ENCODE results near the gene BTBD3. TPM values are rescaled to one million over a fixed set of nuclear protein-coding genes. Genes with fewer than 3 reads are reported as not detected.

The BTBD3 gene
- total and polyA plus RNA-seq, 2 donors (not counting 3 experiments of a cell fraction or from before 2014, with no cell fraction given) = 18.6 to 29.3 TPM

DNA sequence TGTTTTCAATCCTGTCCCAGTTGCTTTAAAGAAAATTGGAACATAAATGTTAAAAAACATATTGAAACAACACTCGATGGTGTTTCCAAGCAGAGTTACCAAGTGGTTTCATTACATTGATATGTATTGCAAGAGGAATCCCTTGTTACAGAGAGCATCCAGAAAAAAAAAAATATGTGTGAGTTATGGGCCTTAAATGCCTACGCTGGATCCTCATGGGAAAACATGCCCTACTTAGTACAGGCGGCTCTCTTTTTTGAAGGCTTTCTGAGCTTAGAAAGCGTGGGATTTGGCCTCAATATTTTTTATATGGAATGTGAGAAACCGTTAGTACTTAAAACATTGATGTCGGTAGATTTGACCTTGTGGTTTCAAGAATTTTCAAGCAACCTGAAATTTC, 26.1 kb downstream of the BTBD3 start:
- ChIA-PET CTCF (no interaction called here), POLR2A (no interaction called here)
- no TSS peak for BruUV-seq (replicated peaks)

More for the DNA sequence above, 26.1 kb downstream of the BTBD3 start:
- Histone ChIP-seq H2AFZ (ENCODE audit: low read depth, low read length) (no peak overlapping the region), H4K20me1 (replicated peaks; ENCODE audit: control insufficient read depth, extremely low read depth, insufficient read depth, low read length) (no peaks in the 10 kb centered on the region), H3K9me3 (replicated peaks; ENCODE audit: control insufficient read depth, insufficient read depth, low read length) (no peaks in the 10 kb centered on the region), H3K27ac (ENCODE audit: insufficient read depth, low read depth, low read length) (no peak overlapping the region), H3K4me3 (replicated peaks in 1 of 3; ENCODE audit: insufficient read depth in 1 of 3, low read depth in 1 of 3, low read length in 3 of 3) (no peak overlapping the region), H3K9ac (replicated peaks; ENCODE audit: extremely low read depth, insufficient read depth, low read length) (no peak overlapping the region), H3K79me2 (ENCODE audit: control insufficient read depth, insufficient read depth, low read length) (no peaks in the 10 kb centered on the region), H3K36me3 (ENCODE audit: control insufficient read depth in 2 of 2, extremely low read depth in 1 of 2, insufficient read depth in 2 of 2, low read length in 2 of 2) (no peaks in the 10 kb centered on the region), H3K9me1 (replicated peaks; ENCODE audit: control insufficient read depth, extremely low read depth, insufficient read depth, low read length) (no peaks in the 10 kb centered on the region), H3K4me2 (ENCODE audit: insufficient read depth, low read length) (no peak overlapping the region), H3K27me3 (ENCODE audit: control insufficient read depth in 2 of 2, insufficient read depth in 2 of 2, low read length in 2 of 2) (no peaks in the 10 kb centered on the region), H3K4me1 (ENCODE audit: control insufficient read depth, extremely low read depth, insufficient read depth, low read length) (no peaks in the 10 kb centered on the region)
- intact Hi-C loops (cut with micrococcal nuclease) (no loop called here), dilution Hi-C loops (cut with MboI; ENCODE audit: extremely low pct_ligation_motif_present, low sequenced_read_pairs) (no loop called here)
- DNase-seq (ENCODE audit: low read depth, low spot score) (no peak), FAIRE-seq (no peak)
- no peak for TF ChIP-seq EZH2 (IDR thresholded peaks at IDR 0.05; ENCODE audit: borderline replicate concordance, low read depth, low read length, severe bottlenecking)
- no peak for TF ChIP-seq FOS (IDR thresholded peaks at IDR 0.05; ENCODE audit: borderline replicate concordance, insufficient read depth, low read length)
- no peak for TF ChIP-seq GATA2 (IDR thresholded peaks at IDR 0.05; ENCODE audit: insufficient read depth, insufficient read length, low read depth, low read length)
- no peak for TF ChIP-seq POLR2AphosphoS5 (IDR thresholded peaks at IDR 0.05; ENCODE audit: insufficient read depth, low read depth, low read length)
- TF ChIP-seq JUN (IDR thresholded peaks at IDR 0.05; ENCODE audit: borderline replicate concordance, insufficient read depth, insufficient read length, low read depth) = no peak
- no peak for TF ChIP-seq POLR2A (IDR thresholded peaks at IDR 0.05; ENCODE audit: low read depth, low read length)
- TF ChIP-seq, protein P1, sequence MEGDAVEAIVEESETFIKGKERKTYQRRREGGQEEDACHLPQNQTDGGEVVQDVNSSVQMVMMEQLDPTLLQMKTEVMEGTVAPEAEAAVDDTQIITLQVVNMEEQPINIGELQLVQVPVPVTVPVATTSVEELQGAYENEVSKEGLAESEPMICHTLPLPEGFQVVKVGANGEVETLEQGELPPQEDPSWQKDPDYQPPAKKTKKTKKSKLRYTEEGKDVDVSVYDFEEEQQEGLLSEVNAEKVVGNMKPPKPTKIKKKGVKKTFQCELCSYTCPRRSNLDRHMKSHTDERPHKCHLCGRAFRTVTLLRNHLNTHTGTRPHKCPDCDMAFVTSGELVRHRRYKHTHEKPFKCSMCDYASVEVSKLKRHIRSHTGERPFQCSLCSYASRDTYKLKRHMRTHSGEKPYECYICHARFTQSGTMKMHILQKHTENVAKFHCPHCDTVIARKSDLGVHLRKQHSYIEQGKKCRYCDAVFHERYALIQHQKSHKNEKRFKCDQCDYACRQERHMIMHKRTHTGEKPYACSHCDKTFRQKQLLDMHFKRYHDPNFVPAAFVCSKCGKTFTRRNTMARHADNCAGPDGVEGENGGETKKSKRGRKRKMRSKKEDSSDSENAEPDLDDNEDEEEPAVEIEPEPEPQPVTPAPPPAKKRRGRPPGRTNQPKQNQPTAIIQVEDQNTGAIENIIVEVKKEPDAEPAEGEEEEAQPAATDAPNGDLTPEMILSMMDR (IDR thresholded peaks at IDR 0.05; ENCODE audit: extremely low read depth in 1 of 2, insufficient read depth in 1 of 2, low read depth in 1 of 2, low read length in 2 of 2) = no peak
- TF ChIP-seq MYC (IDR thresholded peaks at IDR 0.05; ENCODE audit: low read depth, low read length) = no peak
- TF ChIP-seq, protein P2, sequence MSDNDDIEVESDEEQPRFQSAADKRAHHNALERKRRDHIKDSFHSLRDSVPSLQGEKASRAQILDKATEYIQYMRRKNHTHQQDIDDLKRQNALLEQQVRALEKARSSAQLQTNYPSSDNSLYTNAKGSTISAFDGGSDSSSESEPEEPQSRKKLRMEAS (IDR thresholded peaks at IDR 0.05; ENCODE audit: insufficient read depth, insufficient read length) = no peak

All from endothelial cell of umbilical vein (primary cell).